Measurements from ENCODE around the gene SNRPA1. TPM values are rescaled to one million over a fixed set of nuclear protein-coding genes. Genes with fewer than 3 reads are reported as not detected.

SNRPA1 gene
- total and polyA plus RNA-seq, 2 experiments from 2014 or later, result 35.2 to 70.4 TPM

GRCh38 chr15:101307897-101308603, 13.0 kb upstream of the SNRPA1 start:
- no peak overlapping the region for H3K4me3 ChIP-seq
- 66 to 69% methylated on average over 16 of the region's 16 CpGs for WGBS, 2 experiments (ENCODE audit: low coverage in 1 of 2, low lambda C conversion rate in 2 of 2, missing lambda C conversion rate in 2 of 2)
- no peak for DNase-seq
- H3K4me1 ChIP-seq (ENCODE audit: insufficient read depth), result no peaks in the 10 kb centered on the region
- H2AFZ ChIP-seq, result no peak overlapping the region
- TF ChIP-seq EZH2 (IDR thresholded peaks at IDR 0.05; ENCODE audit: insufficient read depth, poor library complexity, severe bottlenecking), result no peak
- TF ChIP-seq EZH2phosphoT487 (IDR thresholded peaks at IDR 0.05; ENCODE audit: insufficient read depth, low read depth), result no peak
- no peaks in the 10 kb centered on the region for H3F3A ChIP-seq (ENCODE audit: insufficient read depth)
- H3K79me2 ChIP-seq (ENCODE audit: insufficient read depth), result no peaks in the 10 kb centered on the region
- no peak overlapping the region for H3K9ac ChIP-seq
- no peak overlapping the region for H3K27ac ChIP-seq
- no peaks in the 10 kb centered on the region for H3K27me3 ChIP-seq (replicated peaks; ENCODE audit: insufficient read depth)
- H3K9me2 ChIP-seq (ENCODE audit: insufficient read depth), result no peaks in the 10 kb centered on the region
- H3K9me3 ChIP-seq (ENCODE audit: low read depth), result no peaks in the 10 kb centered on the region
- in situ Hi-C loops (cut with MboI), result no loop called here
- H3K36me3 ChIP-seq (ENCODE audit: low read depth), result no peaks in the 10 kb centered on the region
- no peaks in the 10 kb centered on the region for H4K20me1 ChIP-seq (ENCODE audit: insufficient read depth)
- no peak overlapping the region for H3K4me2 ChIP-seq (ENCODE audit: unreplicated experiment)

- DNase-seq, result no peak
- Histone ChIP-seq H3K4me1 (ENCODE audit: insufficient read depth) (no peaks in the 10 kb centered on the region), H3K4me2 (ENCODE audit: unreplicated experiment) (no peak overlapping the region), H2AFZ (no peak overlapping the region), H3K9me2 (ENCODE audit: insufficient read depth) (no peaks in the 10 kb centered on the region), H4K20me1 (ENCODE audit: insufficient read depth) (no peaks in the 10 kb centered on the region), H3K79me2 (ENCODE audit: insufficient read depth) (no peaks in the 10 kb centered on the region), H3K9me3 (ENCODE audit: low read depth) (no peaks in the 10 kb centered on the region), H3K9ac (no peak overlapping the region), H3K27ac (no peak overlapping the region), H3K27me3 (replicated peaks; ENCODE audit: insufficient read depth) (no peaks in the 10 kb centered on the region), H3K36me3 (ENCODE audit: low read depth) (no peaks in the 10 kb centered on the region), H3F3A (ENCODE audit: insufficient read depth) (no peaks in the 10 kb centered on the region), H3K4me3 (no peak overlapping the region)
- 48 to 51% methylated on average over 24 of the region's 24 CpGs for WGBS, 2 experiments (ENCODE audit: low coverage in 1 of 2, low lambda C conversion rate in 2 of 2, missing lambda C conversion rate in 2 of 2)
- in situ Hi-C loops (cut with MboI), result no loop called here
- TF ChIP-seq EZH2 (IDR thresholded peaks at IDR 0.05; ENCODE audit: insufficient read depth, poor library complexity, severe bottlenecking) (no peak), EZH2phosphoT487 (IDR thresholded peaks at IDR 0.05; ENCODE audit: insufficient read depth, low read depth) (no peak)
Measured at GRCh38 chr15:101307048-101307896, 12.2 kb upstream of the SNRPA1 start.

- Histone ChIP-seq H3F3A (ENCODE audit: insufficient read depth) (no peaks in the 10 kb centered on the region), H3K4me1 (ENCODE audit: insufficient read depth) (no peaks in the 10 kb centered on the region), H3K4me3 (no peak overlapping the region), H3K27ac (no peak overlapping the region), H3K79me2 (ENCODE audit: insufficient read depth) (no peaks in the 10 kb centered on the region), H4K20me1 (ENCODE audit: insufficient read depth) (no peaks in the 10 kb centered on the region), H3K36me3 (ENCODE audit: low read depth) (no peaks in the 10 kb centered on the region), H3K9me3 (ENCODE audit: low read depth) (no peaks in the 10 kb centered on the region), H2AFZ (no peak overlapping the region), H3K27me3 (replicated peaks; ENCODE audit: insufficient read depth) (no peaks in the 10 kb centered on the region), H3K9ac (no peak overlapping the region), H3K9me2 (ENCODE audit: insufficient read depth) (no peaks in the 10 kb centered on the region), H3K4me2 (ENCODE audit: unreplicated experiment) (no peak overlapping the region)
- TF ChIP-seq EZH2phosphoT487 (IDR thresholded peaks at IDR 0.05; ENCODE audit: insufficient read depth, low read depth), result no peak
- in situ Hi-C loops (cut with MboI), result no loop called here
- 50 to 60% methylated on average over 10 of the region's 10 CpGs for WGBS, 2 experiments (ENCODE audit: low coverage in 1 of 2, low lambda C conversion rate in 2 of 2, missing lambda C conversion rate in 2 of 2)
- DNase-seq, result no peak
Measured at GRCh38 chr15:101306341-101307047, 11.4 kb upstream of the SNRPA1 start.

GRCh38 chr15:101305820-101306255, 10.8 kb upstream of the SNRPA1 start:
- H3K4me3 ChIP-seq, result no peak overlapping the region
- TF ChIP-seq EZH2phosphoT487 (IDR thresholded peaks at IDR 0.05; ENCODE audit: insufficient read depth, low read depth) (no peak), EZH2 (IDR thresholded peaks at IDR 0.05; ENCODE audit: insufficient read depth, poor library complexity, severe bottlenecking) (no peak)
- DNase-seq, result no peak
- H3K4me1 ChIP-seq (ENCODE audit: insufficient read depth), result no peaks in the 10 kb centered on the region
- H3K36me3 ChIP-seq (ENCODE audit: low read depth), result no peaks in the 10 kb centered on the region
- H3K9me3 ChIP-seq (ENCODE audit: low read depth), result no peaks in the 10 kb centered on the region
- 73 to 77% methylated on average over 4 to 8 of the region's 8 CpGs for WGBS, 2 experiments (ENCODE audit: low coverage in 1 of 2, low lambda C conversion rate in 2 of 2, missing lambda C conversion rate in 2 of 2)
- no peak overlapping the region for H3K4me2 ChIP-seq (ENCODE audit: unreplicated experiment)
- no peaks in the 10 kb centered on the region for H3K27me3 ChIP-seq (replicated peaks; ENCODE audit: insufficient read depth)
- H3F3A ChIP-seq (ENCODE audit: insufficient read depth), result no peaks in the 10 kb centered on the region
- H3K9me2 ChIP-seq (ENCODE audit: insufficient read depth), result no peaks in the 10 kb centered on the region
- H4K20me1 ChIP-seq (ENCODE audit: insufficient read depth), result no peaks in the 10 kb centered on the region
- H3K27ac ChIP-seq, result no peak overlapping the region
- no peak overlapping the region for H2AFZ ChIP-seq
- in situ Hi-C loops (cut with MboI), result no loop called here
- no peaks in the 10 kb centered on the region for H3K79me2 ChIP-seq (ENCODE audit: insufficient read depth)
- H3K9ac ChIP-seq, result no peak overlapping the region
